HL-60/S4 (cell line): ENCODE data around the gene ANK3.

ENCODE experiments used
- in situ Hi-C: fragments of 300-500 bp; cut with MboI; formaldehyde crosslinking; loops from 2 replicates; pipeline ENCODE4 v1.14.3; 2022; ENCODE audit warnings: low sequenced_read_pairs

The ANK3 gene

DNA sequence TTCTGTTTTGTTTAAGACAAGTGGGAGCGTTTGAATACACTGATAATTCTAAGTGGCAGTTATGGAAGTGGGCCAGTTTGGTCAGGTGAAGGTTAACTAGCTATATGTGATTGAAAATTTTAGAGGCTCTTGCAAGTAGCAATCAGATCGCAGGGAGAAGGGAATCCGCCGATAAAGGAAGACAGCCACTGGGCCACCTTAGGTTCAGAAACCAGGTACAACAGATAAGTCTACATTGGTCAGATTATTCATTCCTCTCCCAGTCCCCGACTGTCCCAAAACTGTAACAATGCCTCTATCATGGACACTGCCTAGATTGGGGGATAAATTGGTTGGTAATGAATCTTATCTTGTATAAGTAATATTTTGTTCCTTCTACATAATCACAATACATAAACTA, 8.9 kb downstream of the ANK3 start:
- in situ Hi-C loops = no loop called here

DNA sequence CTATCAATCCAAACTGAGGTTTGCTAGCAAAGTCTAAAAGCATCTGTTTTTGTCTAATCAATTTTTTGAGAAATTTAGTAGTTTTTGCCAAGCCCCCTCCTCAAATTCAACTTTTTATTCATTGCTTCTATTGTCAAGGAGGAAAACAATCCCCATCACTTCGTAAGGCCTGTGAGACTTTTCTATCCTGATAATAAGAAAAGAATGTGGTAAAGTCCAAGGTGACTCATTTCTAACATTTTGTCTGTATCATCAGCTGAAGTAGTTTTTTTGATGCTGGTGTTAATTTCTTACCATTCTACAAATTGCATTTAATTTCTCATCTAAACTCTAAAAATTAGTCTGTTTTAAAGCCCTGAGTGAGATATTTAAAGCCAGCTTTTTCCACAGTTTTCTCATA, 11.7 kb downstream of the ANK3 start:
- in situ Hi-C loops = no loop called here

DNA sequence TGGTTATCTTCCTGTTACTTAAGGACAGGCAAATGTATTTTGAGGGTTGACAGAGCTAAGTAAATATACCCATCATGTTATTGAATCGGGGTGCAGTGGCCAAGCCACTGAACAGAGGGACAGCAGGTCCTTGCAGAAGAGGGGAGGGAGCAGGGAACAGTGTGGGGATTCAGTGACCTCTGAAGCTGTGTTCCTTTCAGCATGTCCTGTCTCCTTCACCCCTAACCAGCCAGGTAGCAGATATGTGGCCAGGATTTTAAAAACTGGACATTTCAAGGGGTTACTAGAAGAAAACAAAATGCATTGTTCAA, 12.7 kb downstream of the ANK3 start:
- in situ Hi-C loops = no loop called here

DNA sequence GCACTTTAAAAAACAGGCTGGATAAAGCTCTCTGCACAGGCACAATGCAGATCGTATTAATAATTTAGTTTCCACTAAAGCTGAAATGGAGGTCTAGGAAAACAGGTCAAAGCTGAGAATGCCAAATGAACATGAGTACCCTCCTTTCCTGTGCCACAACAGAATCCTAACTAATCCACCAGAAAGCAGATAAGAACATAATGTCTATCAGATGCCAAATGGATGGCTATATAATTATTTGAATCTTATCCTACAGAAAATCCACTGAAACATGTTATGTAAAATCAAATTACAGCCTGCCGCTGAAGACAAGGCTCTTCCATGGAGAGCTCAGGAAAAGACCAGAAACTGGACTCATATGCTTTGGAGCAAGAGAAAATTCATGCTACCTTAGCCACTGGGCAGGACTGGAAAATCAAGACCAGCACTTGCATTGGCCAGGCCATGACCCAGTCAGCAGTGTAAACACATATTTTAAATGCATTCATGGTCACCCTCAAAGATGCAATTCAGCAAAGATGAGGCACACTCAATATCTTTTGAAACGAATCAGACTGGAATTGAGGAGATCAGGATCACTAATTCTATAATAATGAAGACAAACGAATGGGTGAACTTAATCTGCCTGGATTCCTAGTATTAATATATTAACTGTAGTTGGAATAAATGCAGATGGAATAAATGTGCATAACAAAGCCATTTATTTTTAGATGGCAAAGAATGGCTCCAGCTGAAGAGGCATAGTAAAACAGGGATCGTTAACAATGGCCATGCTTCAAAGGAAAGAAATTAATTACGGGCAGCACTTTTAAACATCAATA, 13.2 kb downstream of the ANK3 start:
- in situ Hi-C loops = no loop called here

DNA sequence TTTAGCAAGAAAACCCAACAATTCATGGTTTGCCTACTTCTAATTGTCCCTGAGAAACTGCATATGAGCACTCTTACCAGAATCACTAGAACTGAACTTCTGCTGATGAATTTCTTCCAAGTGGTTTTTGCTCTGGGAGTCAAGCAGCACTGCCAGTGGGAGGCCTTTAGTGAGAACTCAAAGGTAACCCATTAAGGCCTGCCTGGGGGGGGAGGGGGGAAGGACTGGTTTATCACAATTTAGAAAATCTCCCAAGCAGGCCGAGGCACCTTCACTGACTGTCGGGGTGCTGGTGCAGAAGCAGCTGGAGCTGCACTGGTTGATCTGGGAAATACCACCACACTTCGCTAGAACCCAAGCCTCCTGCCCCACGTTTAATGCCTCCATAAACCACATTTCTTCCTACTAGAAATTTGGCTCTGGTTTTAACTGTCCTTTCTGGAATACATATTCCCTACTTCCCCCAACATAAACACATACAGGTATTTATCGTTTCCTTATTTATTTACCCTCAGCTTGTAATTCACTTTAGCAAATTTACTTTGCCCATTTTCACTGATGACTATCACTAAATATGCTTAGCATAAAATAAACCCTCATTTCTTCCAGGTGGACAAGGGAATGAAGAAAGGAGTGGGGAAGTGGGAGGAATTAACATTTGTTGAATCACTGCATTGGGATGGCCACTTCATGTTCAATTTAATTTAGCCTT, 14.2 kb downstream of the ANK3 start:
- in situ Hi-C loops = no loop called here

DNA sequence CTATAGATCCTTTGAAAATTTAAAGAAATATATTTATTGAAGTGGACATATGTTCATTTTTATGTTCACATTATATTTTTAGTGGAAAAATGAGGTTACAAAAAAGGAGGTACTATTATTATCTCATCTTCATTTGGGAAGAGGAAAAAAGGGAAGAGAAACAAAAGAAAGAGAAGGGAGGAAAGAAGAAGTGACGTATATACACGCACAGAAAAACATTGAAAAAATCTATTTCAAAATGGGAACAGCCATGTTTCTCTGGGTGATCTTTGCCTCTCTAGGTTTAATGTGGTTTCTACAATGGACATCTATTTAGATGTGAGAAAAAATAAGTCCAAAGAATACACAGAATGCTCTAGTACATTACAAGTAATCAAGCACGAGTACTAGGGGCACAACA, 14.8 kb downstream of the ANK3 start:
- in situ Hi-C loops = no loop called here

DNA sequence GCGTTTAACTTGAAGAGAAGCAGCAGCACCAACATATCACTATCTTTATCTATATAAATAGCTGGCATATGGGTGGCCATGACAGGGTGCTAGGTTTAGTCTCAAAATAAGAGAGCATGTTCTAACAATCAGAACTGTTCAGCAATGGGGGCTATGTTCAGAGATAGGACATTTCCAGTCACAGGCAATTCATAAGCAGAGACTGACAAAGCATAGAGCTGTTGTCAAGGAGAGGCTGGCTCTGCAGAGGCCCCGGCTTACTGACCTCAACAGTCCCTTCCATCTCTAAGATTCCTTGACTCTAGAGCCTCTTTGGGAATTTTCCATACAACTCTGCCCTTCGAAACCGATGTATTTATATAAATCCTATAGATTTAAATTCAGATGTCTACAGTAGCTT, 17.2 kb downstream of the ANK3 start:
- in situ Hi-C loops = no loop called here

DNA sequence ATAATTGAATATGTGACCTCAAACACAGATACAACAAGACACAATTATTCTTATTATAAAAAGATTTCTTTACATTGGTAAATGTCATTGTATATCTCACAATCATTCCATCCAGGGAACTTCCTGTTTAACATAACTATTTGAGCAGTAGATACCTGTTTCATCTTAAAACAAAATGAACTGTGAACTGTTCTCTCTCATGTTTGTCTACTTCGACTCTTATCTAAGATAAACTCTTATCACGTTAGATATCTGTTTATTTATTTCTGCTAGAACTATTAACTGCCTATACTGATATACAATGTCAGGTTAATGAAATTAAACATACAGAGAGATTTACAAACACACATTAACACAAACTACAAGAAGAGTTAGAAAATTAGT, 20.1 kb downstream of the ANK3 start:
- in situ Hi-C loops = no loop called here

DNA sequence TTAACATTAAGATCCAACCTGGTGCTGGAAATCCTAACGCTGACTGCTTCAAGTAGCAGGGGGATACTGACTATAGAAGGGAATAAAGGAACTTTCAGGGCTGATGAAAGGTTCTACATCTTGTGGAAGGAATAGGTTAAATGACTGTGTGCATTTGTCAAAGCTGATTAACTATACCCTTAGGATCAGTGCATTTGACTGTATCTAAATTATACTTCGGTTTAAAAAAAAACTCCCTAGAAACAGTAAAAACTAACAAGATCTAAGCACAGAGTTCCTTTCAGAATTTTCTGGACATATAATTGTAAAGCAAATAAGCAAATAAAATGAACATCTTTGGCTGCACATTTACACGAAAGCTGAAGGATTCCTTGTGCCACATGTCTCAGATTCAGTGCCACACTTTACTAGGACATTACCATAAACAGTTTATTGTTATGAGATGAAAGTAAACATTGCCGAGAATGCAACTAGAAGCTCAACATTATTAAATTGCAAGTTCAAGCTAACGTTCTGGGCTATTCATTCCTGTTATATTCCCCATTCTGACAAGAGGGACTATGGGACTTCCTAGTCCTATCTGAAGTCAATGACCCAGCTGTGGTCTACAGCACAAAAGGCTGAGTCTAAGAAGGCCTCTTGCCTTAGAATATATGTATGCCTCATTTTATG, 20.7 kb downstream of the ANK3 start:
- in situ Hi-C loops = no loop called here

DNA sequence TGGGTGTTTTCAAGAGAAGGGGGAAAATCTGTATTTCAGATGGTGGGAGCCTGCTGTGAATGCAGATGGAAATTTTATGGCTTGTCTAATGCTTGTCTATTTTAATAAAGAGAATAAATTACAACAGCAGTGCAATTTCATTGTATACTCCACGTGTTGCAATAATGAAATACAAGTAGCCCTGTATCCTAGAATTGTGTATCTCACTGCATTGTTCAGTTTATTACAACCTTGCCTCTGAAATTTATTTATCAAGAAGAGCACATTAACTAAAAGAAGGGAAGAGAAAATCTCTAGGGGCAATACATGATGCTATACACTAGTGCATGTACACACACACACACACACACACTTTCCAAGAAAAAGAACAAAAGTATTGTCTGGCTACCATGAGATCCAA, 21.8 kb downstream of the ANK3 start:
- in situ Hi-C loops = no loop called here

DNA sequence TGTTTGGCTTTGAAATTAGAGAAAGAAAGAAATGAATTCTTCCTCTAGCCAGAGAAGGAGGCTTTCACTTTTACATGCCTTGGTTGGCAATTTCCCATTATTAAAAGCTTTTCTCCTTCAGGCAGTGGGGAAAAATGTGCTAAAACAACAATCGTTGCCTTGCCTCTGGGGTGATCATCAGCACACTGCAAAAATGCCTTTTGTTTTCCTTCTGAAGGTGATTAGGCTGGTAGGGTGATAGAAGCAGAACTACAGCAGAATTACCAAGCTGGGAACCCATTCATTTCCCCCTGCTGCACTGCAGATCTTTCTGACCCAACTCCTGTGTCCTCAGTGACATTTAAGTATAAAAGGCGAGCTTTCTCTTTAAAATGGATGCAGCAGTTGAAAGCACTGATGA, 22.2 kb downstream of the ANK3 start:
- in situ Hi-C loops = no loop called here

DNA sequence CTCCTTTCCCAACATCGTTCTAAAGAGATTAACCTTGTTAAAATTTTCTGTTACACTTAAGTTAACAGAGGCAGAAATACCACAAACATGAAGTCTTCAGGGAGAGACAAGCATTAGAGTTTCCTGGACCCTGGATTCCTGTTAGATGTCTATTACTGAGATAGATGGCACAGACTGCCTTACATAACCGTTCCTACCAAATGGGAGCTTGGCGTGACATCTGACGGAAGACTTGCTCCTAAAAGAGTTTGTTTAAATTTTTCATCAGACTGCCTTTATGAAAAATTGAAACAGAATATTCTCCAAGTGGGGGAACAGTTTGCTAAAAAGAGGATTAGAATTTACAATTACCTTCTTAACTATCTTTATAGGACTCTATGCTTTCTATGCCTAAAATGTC, 22.7 kb downstream of the ANK3 start:
- in situ Hi-C loops = no loop called here

DNA sequence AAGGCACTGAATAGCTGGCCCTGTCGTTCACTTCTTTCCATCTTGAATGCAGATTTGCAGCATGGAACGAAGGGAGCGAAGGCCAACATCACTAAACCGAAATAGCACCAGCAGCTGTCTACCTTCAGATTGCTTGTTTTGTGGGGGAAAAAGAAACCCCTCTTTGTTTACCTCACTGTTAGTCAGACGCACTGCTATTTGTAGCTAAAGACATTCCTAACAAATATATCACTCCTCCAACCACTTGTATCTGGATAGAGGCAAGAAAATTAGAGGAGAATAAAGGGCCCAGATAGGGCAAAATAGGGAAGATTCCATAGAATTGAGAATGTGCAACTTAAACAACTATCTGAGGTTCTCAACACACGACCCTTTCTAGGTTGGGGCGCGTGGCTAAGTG, 26.5 kb downstream of the ANK3 start:
- in situ Hi-C loops = no loop called here

DNA sequence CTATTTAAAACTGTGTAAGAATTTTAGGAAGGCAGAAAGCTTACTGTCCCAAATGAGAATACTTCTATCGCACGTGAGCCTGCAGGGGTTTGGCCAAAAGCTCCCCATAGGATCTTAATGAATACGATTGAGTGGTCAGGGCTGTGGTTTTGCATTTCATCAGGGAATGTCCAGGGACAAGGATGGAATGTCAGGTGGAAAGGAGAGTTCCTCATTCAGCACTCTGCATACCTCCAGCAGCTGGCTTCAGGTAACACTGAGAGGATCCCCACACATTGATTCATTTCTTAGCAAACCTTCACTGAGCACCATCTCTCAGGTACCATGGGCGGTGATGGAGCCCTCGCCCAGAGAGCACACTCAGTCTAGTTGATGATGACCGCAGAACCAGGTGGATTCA, 27.2 kb downstream of the ANK3 start:
- in situ Hi-C loops = no loop called here

DNA sequence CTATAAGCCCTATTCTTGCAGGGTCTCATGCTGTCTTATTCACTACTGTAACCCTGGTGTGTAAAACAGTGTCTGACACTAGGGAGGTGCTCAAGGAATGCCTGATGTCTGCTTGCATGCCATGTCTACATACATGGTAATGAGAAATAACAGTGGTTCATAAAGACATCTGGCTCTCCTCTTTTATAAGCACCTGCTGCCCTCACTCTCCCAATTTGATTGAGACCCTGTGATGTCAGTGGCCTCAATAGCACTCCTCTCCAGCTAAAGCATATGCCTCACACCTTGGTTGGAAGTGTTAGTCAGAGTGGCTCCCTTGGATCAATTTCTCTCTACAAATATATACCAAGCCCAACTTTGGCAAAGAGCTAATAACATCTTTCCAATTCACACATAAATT, 30.6 kb downstream of the ANK3 start:
- in situ Hi-C loops = no loop called here

DNA sequence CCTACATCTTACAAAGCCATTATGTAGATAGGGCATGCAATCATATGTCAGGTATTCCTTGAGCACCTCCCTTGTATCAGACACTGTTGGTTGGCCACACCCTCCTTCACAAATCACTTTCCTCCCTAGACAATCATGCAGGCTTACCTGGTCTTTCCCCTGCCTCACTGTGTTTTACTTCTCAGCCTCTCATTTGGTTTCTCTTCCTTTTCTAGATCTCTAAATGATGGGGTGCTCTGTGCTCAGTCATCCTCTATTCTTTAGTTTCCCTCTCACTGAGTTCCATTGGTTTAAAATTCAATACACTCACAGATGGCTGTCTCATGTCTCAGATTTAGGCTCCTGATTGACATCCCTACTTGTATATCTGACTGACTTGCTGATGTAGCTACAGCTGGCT, 31.4 kb downstream of the ANK3 start:
- in situ Hi-C loops = no loop called here

DNA sequence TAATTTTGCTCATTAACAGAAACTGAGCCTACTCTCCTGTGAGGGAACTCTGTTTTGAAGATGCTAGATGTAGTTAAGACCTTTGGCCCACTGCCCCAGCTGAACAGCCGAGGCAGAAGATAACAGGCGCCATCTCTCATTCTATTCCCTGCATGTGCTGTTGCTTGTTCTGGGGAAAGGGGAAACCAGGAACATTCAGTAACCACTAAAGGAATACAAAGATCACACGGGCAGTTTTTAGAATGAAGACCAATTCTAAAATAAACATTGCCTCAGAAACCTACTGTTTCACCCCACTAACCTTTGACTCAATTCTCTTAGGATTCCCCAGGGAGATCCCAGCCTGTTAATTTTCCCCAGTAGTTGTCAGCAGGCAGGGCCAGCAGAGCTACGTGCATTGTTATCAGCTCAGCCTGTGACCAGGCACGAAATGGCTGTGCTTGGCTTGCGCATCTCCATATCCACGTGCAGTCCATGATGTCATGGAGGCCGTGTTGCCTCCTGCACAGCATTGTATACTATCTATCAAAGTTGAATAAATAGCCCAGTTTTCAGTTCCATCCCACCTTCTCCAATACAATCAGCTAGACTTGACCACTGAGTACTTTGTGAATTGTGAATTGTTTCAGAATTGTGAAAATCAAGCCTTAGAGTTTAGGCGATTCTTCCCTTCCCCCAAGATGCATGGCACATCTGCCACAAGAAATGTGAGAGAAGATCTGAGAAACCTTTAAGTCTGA, 36.0 kb downstream of the ANK3 start:
- in situ Hi-C loops = no loop called here

DNA sequence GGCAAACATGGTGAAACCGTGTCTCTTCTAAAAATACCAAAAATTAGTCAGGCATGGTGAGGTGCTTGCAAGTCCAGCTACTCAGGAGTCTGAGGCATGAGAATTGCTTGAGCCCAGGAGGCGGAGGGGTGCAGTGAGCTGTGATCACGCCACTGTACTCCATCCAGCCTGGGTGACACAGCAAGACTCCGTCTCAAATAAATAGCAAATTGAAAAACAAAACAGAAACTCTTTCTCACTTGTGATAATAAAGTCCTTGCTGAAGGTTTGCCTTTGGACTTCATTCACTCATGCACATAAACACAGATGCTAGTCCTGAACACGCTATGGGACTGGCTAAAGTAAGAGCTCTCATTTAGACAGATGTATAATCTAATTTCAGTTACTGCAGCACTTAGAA, 37.6 kb downstream of the ANK3 start:
- in situ Hi-C loops = no loop called here

DNA sequence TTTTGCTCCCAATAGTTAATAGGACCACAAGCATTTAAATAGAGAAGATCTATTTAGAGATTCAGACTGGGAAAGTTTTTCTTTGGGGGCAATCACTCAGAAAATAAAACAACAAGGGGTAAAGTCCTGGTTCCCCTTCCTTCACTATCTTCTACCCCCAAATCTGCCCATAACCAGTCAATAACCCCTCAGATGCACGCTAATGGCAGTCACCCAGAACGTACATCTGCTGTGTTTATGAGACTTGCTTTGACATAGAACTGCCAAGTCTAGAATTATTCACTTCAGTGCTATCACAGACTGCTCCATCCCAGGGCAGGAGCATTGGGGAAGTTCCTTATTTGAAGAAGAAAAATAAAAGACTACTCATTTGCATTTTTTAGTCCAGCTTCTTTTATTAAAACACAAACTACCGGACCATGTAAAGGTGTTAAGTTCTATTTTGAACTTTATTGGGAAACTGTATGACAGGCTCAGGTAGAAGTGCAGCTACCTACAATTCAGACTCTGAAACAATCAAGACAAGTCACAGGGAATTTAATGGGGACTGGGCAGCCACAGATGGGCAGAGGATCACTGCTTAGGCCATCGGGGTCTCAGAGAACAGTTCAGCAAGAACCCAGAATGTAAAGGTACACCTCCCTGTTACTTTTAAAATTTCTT, 38.4 kb downstream of the ANK3 start:
- in situ Hi-C loops = no loop called here

DNA sequence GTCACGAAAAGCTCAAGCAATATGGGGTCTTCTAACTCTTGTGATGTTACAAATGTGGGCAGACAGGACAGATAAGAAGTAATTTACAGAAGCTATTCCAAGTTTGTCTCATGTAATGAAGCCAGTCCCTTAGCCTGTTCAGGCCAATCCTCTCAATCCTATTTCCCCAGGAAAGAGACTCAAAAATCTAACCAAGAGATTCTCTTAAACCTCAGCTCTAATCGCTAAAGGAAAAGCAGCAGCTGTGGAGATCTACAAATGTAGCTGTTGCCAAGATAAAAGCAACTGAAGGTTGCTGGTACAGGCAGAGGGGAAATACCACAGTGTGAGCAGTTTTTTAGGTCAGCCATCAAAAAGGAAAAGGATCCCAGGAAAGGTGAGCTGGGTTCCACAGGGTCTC, 39.3 kb downstream of the ANK3 start:
- in situ Hi-C loops = no loop called here

DNA sequence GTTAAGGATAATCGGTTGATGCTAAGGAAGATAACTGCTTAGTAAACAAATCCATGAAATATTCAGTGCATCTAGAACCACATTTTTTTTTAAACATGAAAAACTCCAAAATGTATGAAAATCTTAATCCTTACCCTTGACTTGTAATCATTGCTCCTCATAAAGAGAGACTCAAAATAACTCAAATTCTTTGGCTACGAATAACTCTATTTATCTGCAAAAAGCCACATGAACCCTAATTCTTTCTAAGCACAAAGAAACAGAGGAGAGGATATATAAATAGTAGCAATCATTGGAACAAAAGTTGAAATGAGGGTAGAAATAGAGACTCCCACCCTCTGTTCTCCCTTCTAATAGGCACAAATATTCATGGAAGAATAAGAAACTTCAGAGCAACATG, 40.2 kb downstream of the ANK3 start:
- in situ Hi-C loops = no loop called here
